ENCODE measurements around the gene CROCC2.

The CROCC2 gene

GRCh38 chr2:240996161-240996833 lies 90.2 kb downstream of the CROCC2 start:
- in situ Hi-C loops (cut with MboI; ENCODE audit: low sequenced_read_pairs) = no loop called here

DNA sequence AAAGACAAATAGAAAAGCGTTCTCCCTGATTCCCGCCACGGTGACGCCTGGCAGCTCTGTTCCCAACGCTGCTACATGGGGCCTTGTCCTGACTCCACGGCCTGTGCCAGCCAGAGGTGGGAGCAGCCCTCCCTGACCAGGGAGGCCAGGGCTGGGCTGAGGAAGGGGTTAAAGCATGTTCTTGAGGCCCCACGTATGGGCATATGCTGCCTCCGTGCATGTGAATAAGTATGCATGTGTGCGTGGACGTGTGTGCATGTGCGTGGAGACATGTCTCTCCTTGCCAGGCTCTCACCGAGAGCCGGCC lies 90.7 kb downstream of the CROCC2 start:
- in situ Hi-C loops (cut with MboI; ENCODE audit: low sequenced_read_pairs) = no loop called here

- in situ Hi-C loops (cut with MboI; ENCODE audit: low sequenced_read_pairs) = no loop called here
Observed at GRCh38 chr2:240997141-240997855, 91.2 kb downstream of the CROCC2 start.

DNA sequence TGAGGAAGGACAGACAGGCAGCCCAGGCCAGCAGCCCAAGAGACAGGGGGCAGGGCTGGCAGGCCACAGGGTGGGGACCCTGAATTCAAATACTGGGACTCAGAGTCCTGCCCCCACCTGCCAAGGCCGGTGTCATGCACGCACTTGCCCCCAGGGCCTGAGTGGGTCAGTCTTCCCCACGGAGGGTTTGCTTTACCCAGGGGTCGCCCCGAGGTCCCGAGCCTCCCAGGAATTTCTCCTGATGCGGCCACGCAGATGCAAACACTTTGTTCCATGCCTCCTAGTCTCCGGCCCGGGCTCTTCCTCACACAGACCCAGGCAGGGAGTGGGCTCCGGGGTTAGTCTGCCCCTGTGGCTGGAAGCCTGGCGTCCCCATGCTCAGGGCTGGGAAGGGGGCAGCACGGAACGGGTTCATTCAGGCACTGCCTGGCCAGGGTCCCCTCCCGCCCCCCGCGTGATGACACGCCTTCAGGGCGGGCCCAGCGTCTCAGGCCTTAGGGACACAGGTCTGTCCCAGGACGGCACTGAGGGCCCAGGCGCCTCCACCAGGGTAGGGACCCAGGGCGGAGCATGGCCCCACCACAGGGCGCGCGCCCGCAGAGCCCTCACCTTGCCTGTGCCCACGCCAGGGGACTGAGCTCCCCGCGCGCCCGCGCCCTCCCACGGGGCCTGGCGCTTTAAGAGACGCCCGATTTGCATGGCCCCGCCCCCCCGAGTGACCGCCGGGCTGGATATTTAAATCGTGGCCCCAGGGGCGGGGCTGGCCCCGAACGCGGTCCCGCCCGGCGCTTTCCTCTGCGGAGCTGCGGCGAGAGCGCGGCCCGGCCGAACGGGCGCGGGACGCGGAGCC lies 91.9 kb downstream of the CROCC2 start, which contains the start of gene SNED1:
SNED1 (plus strand) TSS at position 763 of the 850 bp plus-strand sequence. CDS start 220 bp downstream, outside the sequence.
- in situ Hi-C loops (cut with MboI; ENCODE audit: low sequenced_read_pairs) = no loop called here

- in situ Hi-C loops (cut with MboI; ENCODE audit: low sequenced_read_pairs) = no loop called here
Observed at GRCh38 chr2:240998706-240998994, 92.5 kb downstream of the CROCC2 start.

DNA sequence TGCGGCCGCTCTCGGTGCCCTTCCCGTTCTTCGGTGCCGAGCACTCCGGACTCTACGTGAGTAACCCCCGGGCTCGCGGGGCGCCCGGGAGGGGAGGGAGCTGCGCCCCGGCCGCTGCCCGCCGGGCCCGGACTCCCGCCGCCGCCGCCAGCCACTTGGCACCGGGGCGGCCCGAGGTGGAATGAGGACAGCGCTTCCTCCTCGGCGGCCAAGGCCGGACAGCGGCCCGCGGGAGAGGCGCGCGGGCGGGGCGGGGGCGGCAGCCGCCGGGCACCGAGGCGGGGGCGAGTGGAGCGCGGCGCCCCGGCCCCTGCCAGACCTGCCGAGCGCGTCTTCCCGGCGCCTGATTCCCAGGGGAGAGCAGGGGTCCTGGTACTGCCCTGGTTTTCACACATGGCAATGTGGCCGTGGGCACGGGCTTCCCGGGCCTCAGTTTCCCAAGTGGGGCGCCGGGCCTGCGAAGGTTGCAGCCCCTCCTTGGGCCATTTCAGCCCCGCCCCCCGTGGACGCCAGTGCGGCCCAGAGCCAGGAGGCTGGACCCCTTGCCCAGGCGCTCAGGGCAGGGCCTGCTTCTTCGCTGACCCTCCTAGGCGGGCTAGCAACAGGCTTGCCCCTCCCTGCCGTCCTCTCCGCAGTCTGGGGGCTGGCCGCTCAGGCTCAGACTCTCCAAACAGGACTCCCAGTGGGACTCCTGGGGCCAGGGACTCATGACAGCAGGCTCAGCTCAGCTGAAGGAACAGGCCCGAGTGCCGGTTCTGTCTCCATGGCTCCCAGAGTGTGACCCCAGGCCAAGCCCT lies 93.1 kb downstream of the CROCC2 start:
- in situ Hi-C loops (cut with MboI; ENCODE audit: low sequenced_read_pairs) = no loop called here

DNA sequence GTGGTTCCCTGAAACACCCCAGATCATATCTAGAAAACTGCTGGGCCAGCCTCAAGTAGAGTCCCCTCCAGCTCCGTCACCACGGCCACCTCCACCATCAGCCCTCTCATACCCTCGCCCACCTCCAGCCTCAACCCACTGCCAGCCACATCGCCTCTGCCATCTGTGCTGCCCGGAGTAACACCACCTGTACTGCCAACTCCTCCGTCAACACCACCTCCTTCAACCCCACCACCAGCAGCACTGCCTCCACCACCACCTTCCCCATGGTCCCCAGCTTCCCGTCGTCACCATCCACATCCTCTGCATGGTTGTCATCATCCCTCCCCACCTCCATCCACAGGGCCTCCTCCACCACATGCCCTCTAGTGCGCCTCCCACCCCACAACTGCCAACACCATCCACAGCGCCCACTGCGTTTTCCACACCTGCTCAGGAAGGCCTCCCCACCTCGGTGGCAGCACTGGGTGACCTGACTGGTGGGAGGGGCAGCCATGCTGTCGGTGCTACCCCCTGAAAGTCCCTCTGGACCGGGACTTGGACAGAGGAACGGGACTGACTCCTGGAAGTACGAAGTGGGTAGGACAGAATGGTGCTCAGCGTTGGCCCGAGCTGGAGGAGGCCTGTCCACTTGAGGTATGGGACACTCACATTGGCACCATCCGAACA lies 93.9 kb downstream of the CROCC2 start:
- in situ Hi-C loops (cut with MboI; ENCODE audit: low sequenced_read_pairs) = no loop called here

DNA sequence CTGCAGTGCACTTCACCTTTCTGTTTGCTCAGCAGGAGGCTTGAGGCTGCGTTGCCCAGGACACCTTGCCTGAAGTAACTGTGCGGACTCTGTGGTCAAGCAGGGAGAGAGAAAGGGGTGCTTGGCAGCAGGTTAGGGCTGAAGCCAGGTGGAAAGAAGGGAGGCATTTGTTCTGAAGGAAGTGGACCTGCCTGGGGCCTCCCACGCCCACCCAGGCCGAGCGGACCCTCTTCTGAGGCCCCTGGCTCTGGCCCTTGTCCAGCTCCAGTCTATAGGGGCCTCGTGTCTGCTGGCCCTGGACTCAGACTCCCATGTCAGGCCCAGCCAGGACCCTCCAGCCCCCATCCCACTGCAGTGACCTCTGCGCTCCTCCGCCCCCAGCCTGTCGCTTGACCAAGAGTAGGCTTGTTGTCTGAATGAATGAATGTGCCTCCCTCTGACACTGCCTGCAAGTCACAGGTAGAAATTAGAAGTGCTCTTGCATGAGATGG lies 94.7 kb downstream of the CROCC2 start:
- in situ Hi-C loops (cut with MboI; ENCODE audit: low sequenced_read_pairs) = no loop called here

GRCh38 chr2:241001413-241002274 lies 95.5 kb downstream of the CROCC2 start:
- in situ Hi-C loops (cut with MboI; ENCODE audit: low sequenced_read_pairs) = no loop called here

GRCh38 chr2:241002275-241003046 lies 96.3 kb downstream of the CROCC2 start:
- in situ Hi-C loops (cut with MboI; ENCODE audit: low sequenced_read_pairs) = no loop called here

GRCh38 chr2:241003047-241003360 lies 96.9 kb downstream of the CROCC2 start:
- in situ Hi-C loops (cut with MboI; ENCODE audit: low sequenced_read_pairs) = no loop called here

- in situ Hi-C loops (cut with MboI; ENCODE audit: low sequenced_read_pairs) = no loop called here
Observed at GRCh38 chr2:241003369-241003768, 97.2 kb downstream of the CROCC2 start.

GRCh38 chr2:241003830-241004564 lies 97.9 kb downstream of the CROCC2 start:
- in situ Hi-C loops (cut with MboI; ENCODE audit: low sequenced_read_pairs) = no loop called here

DNA sequence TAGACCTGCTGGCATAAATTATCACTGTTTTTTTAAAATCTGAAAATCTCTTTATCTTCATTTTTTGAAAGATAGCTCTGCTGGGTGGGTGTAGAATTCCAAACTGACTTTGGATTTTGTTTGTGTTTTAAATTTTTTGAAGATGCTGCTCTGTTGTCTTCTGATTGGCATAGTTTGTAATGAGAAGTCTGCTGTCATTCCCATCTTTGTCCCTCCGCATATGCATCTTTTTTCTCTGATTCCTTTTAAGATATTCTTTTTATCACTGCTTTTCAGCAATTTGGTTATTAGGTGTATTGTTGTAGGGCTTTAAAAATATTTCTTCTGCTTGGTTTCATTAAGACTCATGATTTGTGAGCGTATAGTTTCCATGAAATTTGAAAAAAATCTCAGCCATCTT lies 99.4 kb downstream of the CROCC2 start:
- in situ Hi-C loops (cut with MboI; ENCODE audit: low sequenced_read_pairs) = no loop called here

- in situ Hi-C loops (cut with MboI; ENCODE audit: low sequenced_read_pairs) = no loop called here
Observed at GRCh38 chr2:241006412-241006811, 100.3 kb downstream of the CROCC2 start.

- in situ Hi-C loops (cut with MboI; ENCODE audit: low sequenced_read_pairs) = no loop called here
Observed at GRCh38 chr2:241007111-241007510, 101.0 kb downstream of the CROCC2 start.

- in situ Hi-C loops (cut with MboI; ENCODE audit: low sequenced_read_pairs) = no loop called here
Observed at GRCh38 chr2:241007880-241008710, 102.0 kb downstream of the CROCC2 start.
